CD4-positive, CD25-positive, alpha-beta regulatory T cell (primary cell): Measurements from ENCODE around the gene PARP8. TPM values are rescaled to one million over a fixed set of nuclear protein-coding genes. Genes with fewer than 3 reads are reported as not detected.
"Not testable (repeated sequence)": the region's sequence is repeated elsewhere in the genome, so short reads cannot be mapped to it uniquely, and the experiment has no call there.

Experiments
- ATAC-seq, 2 donors: fragments of 150-1000 bp; cut with Tn5 transposase; one replicate each; pipeline ENCODE4 v1.10.0; 2021; ENCODE audit warnings: low read depth in 2 of 2, moderate number of reproducible peaks in 2 of 2, moderate library complexity in 1 of 2
- DNase-seq, 3 donors: peaks; one replicate each; pipeline versions ENCODE4 v3.0.0 to v3.0.0-alpha.2; 2012 to 2022; ENCODE audit warnings: mixed read lengths in 1 of 3
- H3K27ac ChIP-seq: one replicate; pipeline ENCODE4 v1.7.0; 2013; ENCODE audit warnings: mild to moderate bottlenecking, low read length; ENCODE audit not compliant: insufficient read depth, poor library complexity, severe bottlenecking
- H3K27me3 ChIP-seq: one replicate; pipeline ENCODE4 v1.7.0; 2013; ENCODE audit warnings: low read length; ENCODE audit not compliant: control insufficient read depth, insufficient read depth
- H3K36me3 ChIP-seq: one replicate; pipeline ENCODE4 v1.7.0; 2013; ENCODE audit warnings: mild to moderate bottlenecking, low read length, moderate library complexity; ENCODE audit not compliant: control insufficient read depth, insufficient read depth
- H3K4me1 ChIP-seq: 2 replicates; pipeline ENCODE4 v1.7.0; 2013; ENCODE audit warnings: mild to moderate bottlenecking, low read length; ENCODE audit not compliant: insufficient read depth, control insufficient read depth, poor library complexity, severe bottlenecking
- H3K4me3 ChIP-seq: one replicate; pipeline ENCODE4 v1.7.0; 2013; ENCODE audit warnings: low read depth, mild to moderate bottlenecking, low read length, moderate library complexity
- H3K9me3 ChIP-seq, 2 experiments: 1 replicate in 1 of 2; 2 replicates in 1 of 2; pipeline ENCODE4 v1.7.0; 2013; ENCODE audit warnings: low read length in 2 of 2, mild to moderate bottlenecking in 1 of 2, moderate library complexity in 1 of 2; ENCODE audit not compliant: control insufficient read depth in 2 of 2
- H3K27ac Mint-ChIP-seq, 3 donors: one replicate each; pipeline ENCODE4 v1.8.0; 2020 to 2022; ENCODE audit warnings: mild to moderate bottlenecking in 3 of 3, mixed read lengths in 3 of 3, moderate library complexity in 2 of 3
- H3K27me3 Mint-ChIP-seq: one replicate; pipeline ENCODE4 v1.8.0; 2022; ENCODE audit warnings: mild to moderate bottlenecking, mixed read lengths
- H3K36me3 Mint-ChIP-seq: one replicate; pipeline ENCODE4 v1.8.0; 2020; ENCODE audit warnings: mixed read lengths
- H3K4me1 Mint-ChIP-seq, 4 donors: one replicate each; pipeline ENCODE4 v1.8.0; 2020 to 2022; ENCODE audit warnings: mixed read lengths in 4 of 4, mild to moderate bottlenecking in 1 of 4
- H3K4me3 Mint-ChIP-seq, 4 donors: one replicate each; pipeline ENCODE4 v1.8.0; 2020 to 2022; ENCODE audit warnings: mild to moderate bottlenecking in 4 of 4, mixed read lengths in 4 of 4, moderate library complexity in 3 of 4
- H3K9me3 Mint-ChIP-seq, 7 donors: one replicate each; pipeline ENCODE4 v1.8.0; 2020 to 2022; ENCODE audit warnings: mixed read lengths in 7 of 7, mild to moderate bottlenecking in 3 of 7, moderate library complexity in 2 of 7
- polyA plus RNA-seq, 4 donors: library from polyadenylated mRNA; unstranded; fragments of 300-500 nt; fragmentation: Illumina TruSeq; gene quantifications; one replicate each; pipeline ENCODE4 v1.2.3, GENCODE V29; 2021
- total RNA-seq: library from RNA; stranded (reverse); gene quantifications from one replicate; pipeline ENCODE4 v1.2.3, GENCODE V29; 2022

The PARP8 gene, protein sequence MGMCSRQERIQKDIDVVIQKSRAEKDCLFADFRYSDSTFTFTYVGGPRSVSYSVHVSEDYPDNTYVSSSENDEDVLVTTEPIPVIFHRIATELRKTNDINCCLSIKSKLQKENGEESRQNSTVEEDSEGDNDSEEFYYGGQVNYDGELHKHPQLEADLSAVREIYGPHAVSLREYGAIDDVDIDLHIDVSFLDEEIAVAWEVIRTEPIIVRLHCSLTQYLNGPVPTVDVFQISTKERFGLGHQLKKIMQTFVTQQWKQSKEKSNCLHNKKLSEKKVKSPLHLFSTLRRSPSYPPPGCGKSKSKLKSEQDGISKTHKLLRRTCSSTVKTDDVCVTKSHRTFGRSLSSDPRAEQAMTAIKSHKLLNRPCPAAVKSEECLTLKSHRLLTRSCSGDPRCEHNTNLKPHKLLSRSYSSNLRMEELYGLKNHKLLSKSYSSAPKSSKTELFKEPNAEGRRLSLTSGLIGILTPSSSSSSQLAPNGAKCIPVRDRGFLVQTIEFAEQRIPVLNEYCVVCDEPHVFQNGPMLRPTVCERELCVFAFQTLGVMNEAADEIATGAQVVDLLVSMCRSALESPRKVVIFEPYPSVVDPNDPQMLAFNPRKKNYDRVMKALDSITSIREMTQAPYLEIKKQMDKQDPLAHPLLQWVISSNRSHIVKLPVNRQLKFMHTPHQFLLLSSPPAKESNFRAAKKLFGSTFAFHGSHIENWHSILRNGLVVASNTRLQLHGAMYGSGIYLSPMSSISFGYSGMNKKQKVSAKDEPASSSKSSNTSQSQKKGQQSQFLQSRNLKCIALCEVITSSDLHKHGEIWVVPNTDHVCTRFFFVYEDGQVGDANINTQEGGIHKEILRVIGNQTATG
- total RNA-seq (217 TPM), polyA plus RNA-seq (10 to 100 TPM; 45.0 to 62.5 (median 53.1) TPM)

- DNase-seq (peak; percentile 38 to 57 (median 45)), ATAC-seq (peak; percentile 36 to 47)
- peaks cover 39% of the 10 kb centered on the region for H3K4me1 ChIP-seq
- H3K27ac ChIP-seq, result peak within 1 kb of the TSS; percentile 99
- peak within 1 kb of the TSS; percentile 88 for H3K4me3 ChIP-seq
- no peaks in the 10 kb centered on the region for H3K27me3 ChIP-seq
- Mint-ChIP-seq H3K9me3 (peaks cover 0 to 3% (median 0%) of the 10 kb centered on the region in 7 donors), H3K27me3 (no peaks in the 10 kb centered on the region), H3K4me3 (peak within 1 kb of the TSS; percentile 95 to 99 (median 98)), H3K36me3 (peaks cover 4% of the 10 kb centered on the region), H3K4me1 (peaks cover 17 to 56% (median 43%) of the 10 kb centered on the region in 4 donors), H3K27ac (peak within 1 kb of the TSS; percentile 98 to 99 (median 99))
- H3K9me3 ChIP-seq, result no peaks in the 10 kb centered on the region
- H3K36me3 ChIP-seq, result no peaks in the 10 kb centered on the region
Measured at GRCh38 chr5:50666261-50667022, at the start of gene PARP8. Gene PARP8 (plus strand): TSS chr5:50666637. CDS start chr5:50667096, 459 bp downstream.

GRCh38 chr5:50623666-50624065, 42.8 kb upstream of the PARP8 start:
- Histone ChIP-seq H3K27me3 (no peaks in the 10 kb centered on the region), H3K9me3 (no peaks in the 10 kb centered on the region), H3K4me1 (no peaks in the 10 kb centered on the region), H3K4me3 (no peak overlapping the region), H3K36me3 (no peaks in the 10 kb centered on the region), H3K27ac (no peak overlapping the region)
- H3K36me3 Mint-ChIP-seq, result no peaks in the 10 kb centered on the region
- H3K4me1 Mint-ChIP-seq, result peaks cover 0 to 3% (median 0%) of the 10 kb centered on the region in 4 donors
- H3K27me3 Mint-ChIP-seq, result peaks cover 9% of the 10 kb centered on the region
- peaks cover 0 to 7% (median 0%) of the 10 kb centered on the region in 7 donors for H3K9me3 Mint-ChIP-seq
- no peak overlapping the region for H3K4me3 Mint-ChIP-seq
- no peak overlapping the region for H3K27ac Mint-ChIP-seq
- no peak for ATAC-seq
- DNase-seq, result no peak

GRCh38 chr5:50634866-50635265, 31.6 kb upstream of the PARP8 start:
- not testable (repeated sequence) for H3K36me3 ChIP-seq, H3K9me3 Mint-ChIP-seq, H3K36me3 Mint-ChIP-seq, H3K27ac ChIP-seq, H3K27me3 Mint-ChIP-seq, ATAC-seq, H3K9me3 ChIP-seq, H3K27me3 ChIP-seq
- H3K4me3 ChIP-seq, result peak overlapping the region; percentile 49
- peak overlapping the region; percentile 49 to 76 (median 62) for H3K4me3 Mint-ChIP-seq
- H3K4me1 Mint-ChIP-seq, result peaks cover 34 to 67% (median 41%) of the 10 kb centered on the region in 4 donors
- peak in 2 of 3 donors; percentile 35 to 47 for DNase-seq
- peak overlapping the region; percentile 65 to 93 (median 85) for H3K27ac Mint-ChIP-seq
- H3K4me1 ChIP-seq, result peaks cover 19% of the 10 kb centered on the region

GRCh38 chr5:50637576-50637975, 28.9 kb upstream of the PARP8 start:
- H3K27ac ChIP-seq, H3K27me3 ChIP-seq, H3K36me3 Mint-ChIP-seq, H3K36me3 ChIP-seq, H3K4me3 ChIP-seq, H3K9me3 Mint-ChIP-seq, H3K27me3 Mint-ChIP-seq, H3K9me3 ChIP-seq, DNase-seq, ATAC-seq, H3K4me3 Mint-ChIP-seq: not testable (repeated sequence)
- Mint-ChIP-seq H3K27ac (peak overlapping the region in 2 of 3 donors; percentile 47 to 69), H3K4me1 (peaks cover 29 to 48% (median 34%) of the 10 kb centered on the region in 4 donors)
- peaks cover 19% of the 10 kb centered on the region for H3K4me1 ChIP-seq

- Mint-ChIP-seq H3K27ac (peak overlapping the region in 1 of 3 donors; percentile 27), H3K27me3 (peaks cover 4% of the 10 kb centered on the region), H3K4me1 (peaks cover 2 to 11% (median 9%) of the 10 kb centered on the region in 4 donors), H3K9me3 (no peaks in the 10 kb centered on the region), H3K4me3 (no peak overlapping the region), H3K36me3 (no peaks in the 10 kb centered on the region)
- Histone ChIP-seq H3K9me3 (no peaks in the 10 kb centered on the region), H3K4me3 (no peak overlapping the region), H3K4me1 (no peaks in the 10 kb centered on the region), H3K27ac (no peak overlapping the region), H3K36me3 (no peaks in the 10 kb centered on the region), H3K27me3 (no peaks in the 10 kb centered on the region)
- ATAC-seq, result no peak
- no peak for DNase-seq
Measured at GRCh38 chr5:50646591-50646990, 19.8 kb upstream of the PARP8 start.

DNA sequence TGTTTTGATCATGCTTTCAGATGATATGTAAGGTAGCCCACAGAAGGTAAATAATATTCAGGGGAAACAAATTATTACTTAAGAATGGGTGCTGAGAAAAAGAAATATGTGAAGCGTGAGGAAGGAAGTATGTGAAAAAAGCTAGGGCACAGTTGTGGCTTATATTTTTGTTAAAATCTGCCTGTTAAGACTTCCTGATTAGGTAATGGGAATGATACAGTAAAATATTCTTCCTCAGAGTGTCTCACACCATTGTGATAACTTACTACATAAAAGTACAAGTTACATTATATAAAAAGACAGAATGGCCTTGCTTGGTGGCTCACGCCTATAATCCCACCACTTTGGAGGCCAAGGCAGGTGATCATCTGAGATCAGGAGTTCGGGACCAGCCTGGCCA, 18.7 kb upstream of the PARP8 start:
- peaks cover 8% of the 10 kb centered on the region for H3K27me3 Mint-ChIP-seq
- no peak overlapping the region for H3K27ac ChIP-seq
- H3K4me1 Mint-ChIP-seq, result peaks cover 2 to 11% (median 9%) of the 10 kb centered on the region in 4 donors
- no peaks in the 10 kb centered on the region for H3K36me3 ChIP-seq
- H3K27me3 ChIP-seq, result no peaks in the 10 kb centered on the region
- no peak overlapping the region for H3K4me3 ChIP-seq
- H3K4me3 Mint-ChIP-seq, result no peak overlapping the region
- no peak for ATAC-seq
- DNase-seq, result no peak
- no peak overlapping the region for H3K27ac Mint-ChIP-seq
- no peaks in the 10 kb centered on the region for H3K9me3 ChIP-seq
- H3K4me1 ChIP-seq, result no peaks in the 10 kb centered on the region
- no peaks in the 10 kb centered on the region for H3K36me3 Mint-ChIP-seq
- H3K9me3 Mint-ChIP-seq, result no peaks in the 10 kb centered on the region

DNA sequence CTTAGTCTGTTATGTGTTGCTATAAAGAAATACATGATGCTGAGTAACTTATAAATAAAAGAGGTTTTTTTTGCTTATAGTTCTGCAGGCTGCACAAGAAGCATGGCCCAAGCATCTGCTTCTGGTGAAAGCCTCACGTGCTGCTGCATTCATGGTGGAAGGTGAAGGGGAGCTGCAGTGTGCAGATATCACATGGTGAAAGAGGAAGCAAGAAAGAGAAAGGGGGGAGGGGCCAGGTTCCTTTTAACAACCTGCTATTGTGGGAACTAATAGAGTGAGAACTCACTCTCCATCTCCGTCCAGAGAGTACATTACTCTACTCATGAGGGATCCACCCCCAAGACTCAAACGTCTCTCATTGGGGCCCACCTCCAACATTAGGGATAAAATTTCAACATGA, 12.5 kb upstream of the PARP8 start:
- Mint-ChIP-seq H3K27ac (peak overlapping the region in 1 of 3 donors; percentile 88), H3K27me3 (peaks cover 4% of the 10 kb centered on the region), H3K9me3 (peaks cover 0 to 3% (median 0%) of the 10 kb centered on the region in 7 donors), H3K4me3 (no peak overlapping the region), H3K4me1 (peaks cover 5 to 11% (median 8%) of the 10 kb centered on the region in 4 donors), H3K36me3 (no peaks in the 10 kb centered on the region)
- Histone ChIP-seq H3K9me3 (no peaks in the 10 kb centered on the region), H3K27ac (no peak overlapping the region), H3K4me3 (no peak overlapping the region), H3K27me3 (no peaks in the 10 kb centered on the region), H3K36me3 (no peaks in the 10 kb centered on the region), H3K4me1 (no peaks in the 10 kb centered on the region)
- ATAC-seq, result peak in 1 of 2 donors; percentile 39
- no peak for DNase-seq
